Measurements from ENCODE around the gene EDN1.
"Not testable (repeated sequence)": the region's sequence is repeated elsewhere in the genome, so short reads cannot be mapped to it uniquely, and the experiment has no call there.

The EDN1 gene

DNA sequence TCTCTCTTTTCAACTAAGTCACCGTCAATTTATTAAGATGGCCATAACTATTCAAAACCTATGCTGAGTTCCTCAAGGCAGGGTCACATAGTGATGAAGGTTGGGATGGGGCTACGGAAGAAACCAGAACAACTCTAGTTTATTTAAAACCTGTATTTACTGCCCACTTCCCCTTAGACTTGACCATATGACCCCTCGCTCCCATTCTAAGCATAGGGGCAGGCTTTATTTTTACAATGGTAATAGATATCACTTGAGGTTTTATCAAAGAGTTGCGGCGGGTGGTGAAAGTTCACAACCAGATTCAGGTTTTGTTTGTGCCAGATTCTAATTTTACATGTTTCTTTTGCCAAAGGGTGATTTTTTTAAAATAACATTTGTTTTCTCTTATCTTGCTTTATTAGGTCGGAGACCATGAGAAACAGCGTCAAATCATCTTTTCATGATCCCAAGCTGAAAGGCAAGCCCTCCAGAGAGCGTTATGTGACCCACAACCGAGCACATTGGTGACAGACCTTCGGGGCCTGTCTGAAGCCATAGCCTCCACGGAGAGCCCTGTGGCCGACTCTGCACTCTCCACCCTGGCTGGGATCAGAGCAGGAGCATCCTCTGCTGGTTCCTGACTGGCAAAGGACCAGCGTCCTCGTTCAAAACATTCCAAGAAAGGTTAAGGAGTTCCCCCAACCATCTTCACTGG lies 5.5 kb downstream of the EDN1 start:
- no peak for DNase-seq

DNA sequence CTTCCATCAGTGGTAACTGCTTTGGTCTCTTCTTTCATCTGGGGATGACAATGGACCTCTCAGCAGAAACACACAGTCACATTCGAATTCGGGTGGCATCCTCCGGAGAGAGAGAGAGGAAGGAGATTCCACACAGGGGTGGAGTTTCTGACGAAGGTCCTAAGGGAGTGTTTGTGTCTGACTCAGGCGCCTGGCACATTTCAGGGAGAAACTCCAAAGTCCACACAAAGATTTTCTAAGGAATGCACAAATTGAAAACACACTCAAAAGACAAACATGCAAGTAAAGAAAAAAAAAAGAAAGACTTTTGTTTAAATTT lies 6.1 kb downstream of the EDN1 start:
- DNase-seq, result no peak

DNA sequence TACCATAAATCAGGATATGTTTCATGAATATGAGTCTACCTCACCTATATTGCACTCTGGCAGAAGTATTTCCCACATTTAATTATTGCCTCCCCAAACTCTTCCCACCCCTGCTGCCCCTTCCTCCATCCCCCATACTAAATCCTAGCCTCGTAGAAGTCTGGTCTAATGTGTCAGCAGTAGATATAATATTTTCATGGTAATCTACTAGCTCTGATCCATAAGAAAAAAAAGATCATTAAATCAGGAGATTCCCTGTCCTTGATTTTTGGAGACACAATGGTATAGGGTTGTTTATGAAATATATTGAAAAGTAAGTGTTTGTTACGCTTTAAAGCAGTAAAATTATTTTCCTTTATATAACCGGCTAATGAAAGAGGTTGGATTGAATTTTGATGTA lies 6.4 kb downstream of the EDN1 start:
- no peak for DNase-seq

DNA sequence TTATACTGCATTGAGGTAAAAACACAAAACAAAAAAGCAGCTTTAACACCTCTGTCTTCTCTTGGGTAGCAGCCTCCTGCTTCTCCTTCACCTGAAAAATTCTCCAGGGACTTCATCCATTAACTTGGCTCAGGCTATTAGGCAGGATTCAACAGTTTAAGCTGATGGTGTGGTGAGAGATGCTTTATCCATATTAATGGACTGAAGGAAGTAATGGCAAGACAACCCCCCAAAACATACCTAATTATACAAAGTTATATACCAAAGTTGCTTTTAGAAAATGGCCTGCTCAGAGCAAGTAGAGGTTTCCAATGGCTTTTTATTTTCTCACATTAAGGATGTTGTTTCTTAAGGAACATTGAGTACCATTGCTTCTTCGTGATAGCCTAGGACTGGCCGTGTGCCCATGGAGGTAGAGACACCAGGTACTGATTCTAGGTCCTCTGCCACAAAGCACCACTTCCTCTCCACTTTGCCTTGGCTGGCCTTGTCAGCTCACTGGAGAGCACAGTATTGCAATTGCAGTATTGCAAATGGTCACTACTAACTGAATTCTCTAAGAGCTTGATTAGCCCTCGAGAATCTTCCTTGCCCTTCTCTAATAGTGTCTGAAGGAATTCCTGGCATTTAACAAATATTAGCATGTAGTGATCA lies 7.3 kb downstream of the EDN1 start:
- no peak for DNase-seq

DNA sequence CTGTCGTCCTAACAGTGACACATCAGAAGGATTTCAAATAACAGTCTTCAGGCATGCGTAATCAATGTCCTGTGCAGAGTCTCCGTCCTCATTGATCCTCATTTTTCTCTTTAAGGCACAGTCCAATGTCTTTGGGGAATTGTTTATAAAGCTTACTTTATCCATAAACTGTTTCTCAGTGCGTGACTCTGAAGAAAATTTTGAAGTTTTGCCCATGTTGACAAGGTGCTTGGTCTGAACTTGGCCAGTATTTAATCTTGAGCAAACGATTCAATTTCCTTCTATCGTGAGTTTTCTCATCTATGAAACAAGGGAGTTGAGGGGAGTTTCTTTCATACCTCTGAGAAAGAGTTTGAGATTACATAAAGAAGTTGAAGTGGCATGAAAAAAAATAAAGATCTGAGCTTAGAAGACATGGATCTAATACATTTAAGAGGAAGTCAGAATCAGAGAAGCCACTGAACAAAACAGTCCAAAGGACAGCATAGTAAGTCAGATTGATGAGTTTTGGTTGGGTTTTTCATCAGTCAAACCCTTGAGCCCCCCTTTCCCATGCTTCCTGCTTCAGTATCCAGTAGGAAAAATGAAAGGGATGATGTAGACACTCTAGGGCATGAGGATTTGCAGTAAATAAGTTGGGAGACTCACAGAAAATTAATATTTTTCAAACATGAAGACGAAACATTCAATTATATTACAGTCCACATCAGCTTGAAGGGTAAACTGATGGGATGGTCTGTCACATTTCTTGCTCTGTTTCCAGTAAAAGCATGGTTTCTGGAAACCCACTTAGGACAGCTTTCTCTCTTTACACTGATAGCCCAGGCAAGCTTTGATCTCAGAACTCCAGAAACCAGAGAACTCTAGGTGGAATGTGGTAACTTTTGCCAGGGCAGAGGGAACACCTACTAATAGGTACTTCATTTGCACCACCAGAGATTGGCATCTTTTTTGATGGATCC lies 8.1 kb downstream of the EDN1 start:
- no peak for DNase-seq

DNA sequence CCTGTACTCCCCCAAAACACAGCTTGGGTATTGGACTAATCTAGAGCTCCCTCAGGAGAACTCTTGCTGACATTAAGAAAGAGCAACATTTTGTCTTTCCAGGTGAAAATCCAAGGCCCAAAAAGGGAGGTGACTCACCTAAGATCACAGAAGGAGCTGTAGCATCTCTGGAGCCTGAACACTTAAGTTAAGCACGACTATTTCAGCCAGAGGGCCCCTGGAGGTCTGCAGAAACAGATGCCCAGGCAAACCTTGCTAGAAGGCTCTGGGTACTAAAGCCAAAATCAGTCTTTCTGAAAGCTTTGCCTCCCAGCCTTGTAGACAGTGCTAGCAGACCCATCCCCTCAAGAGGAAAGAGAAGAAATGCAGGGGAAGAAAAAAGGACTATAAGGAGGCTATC lies 8.8 kb downstream of the EDN1 start:
- DNase-seq, result no peak

DNA sequence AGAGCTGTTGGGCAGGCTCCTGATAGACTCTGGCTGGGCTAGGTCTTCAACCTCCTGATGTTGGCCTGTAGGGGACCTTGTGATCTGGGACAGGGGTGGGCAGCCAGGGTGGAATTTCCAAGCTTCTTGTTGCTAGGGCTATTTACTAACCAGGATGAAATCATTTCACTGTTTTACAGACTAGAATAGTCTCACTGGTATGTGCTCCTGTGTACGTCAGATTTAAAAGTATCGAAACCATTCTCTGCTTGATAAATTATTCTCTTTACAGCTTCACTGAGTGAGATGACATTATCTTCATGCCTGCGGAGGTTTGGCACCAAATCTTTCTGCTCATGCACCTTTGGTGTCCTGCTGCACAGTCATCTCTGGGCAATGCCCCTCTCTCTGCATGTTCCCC lies 10.9 kb downstream of the EDN1 start:
- no peak for DNase-seq

- no peak for DNase-seq
Measured at GRCh38 chr6:12304487-12304886, 14.3 kb downstream of the EDN1 start.

DNA sequence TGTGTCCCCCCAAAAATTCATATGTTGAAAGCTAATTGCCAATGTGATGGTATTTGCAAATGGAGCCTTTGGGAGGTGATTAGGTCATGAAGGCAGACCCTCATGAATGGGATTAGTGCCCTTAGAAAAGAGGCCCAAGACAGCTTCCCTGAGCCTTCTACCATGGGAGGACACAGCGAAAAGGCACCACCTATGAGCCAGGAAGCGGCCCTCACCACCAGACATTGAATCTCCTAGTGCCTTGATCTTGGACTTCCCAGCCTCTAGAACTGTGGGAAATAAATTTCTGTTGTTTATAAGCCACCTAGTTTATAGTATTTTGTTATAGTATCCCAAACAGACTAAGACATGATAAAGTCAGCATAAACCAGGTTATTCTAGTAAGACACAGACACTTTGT lies 18.9 kb downstream of the EDN1 start:
- no peak for DNase-seq

DNA sequence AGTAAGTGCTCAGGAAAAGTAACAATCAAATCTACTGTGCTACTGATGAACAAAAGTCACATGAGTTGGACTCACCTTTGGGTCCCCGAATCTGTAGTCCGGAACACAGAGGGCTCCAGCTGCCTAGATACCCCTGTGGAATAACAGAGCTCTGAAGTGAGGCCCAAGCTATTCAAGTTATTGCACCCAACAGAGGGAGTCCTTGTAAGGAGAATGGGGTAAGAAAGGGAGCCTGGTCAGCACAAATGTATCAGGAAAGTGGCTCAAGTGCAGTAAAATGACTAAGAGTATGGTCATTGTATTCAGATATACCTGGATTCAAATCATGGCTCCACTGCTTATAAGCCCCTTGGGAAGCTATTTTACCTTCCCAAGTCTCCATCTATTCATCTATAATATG lies 20.9 kb downstream of the EDN1 start:
- DNase-seq, result no peak

DNA sequence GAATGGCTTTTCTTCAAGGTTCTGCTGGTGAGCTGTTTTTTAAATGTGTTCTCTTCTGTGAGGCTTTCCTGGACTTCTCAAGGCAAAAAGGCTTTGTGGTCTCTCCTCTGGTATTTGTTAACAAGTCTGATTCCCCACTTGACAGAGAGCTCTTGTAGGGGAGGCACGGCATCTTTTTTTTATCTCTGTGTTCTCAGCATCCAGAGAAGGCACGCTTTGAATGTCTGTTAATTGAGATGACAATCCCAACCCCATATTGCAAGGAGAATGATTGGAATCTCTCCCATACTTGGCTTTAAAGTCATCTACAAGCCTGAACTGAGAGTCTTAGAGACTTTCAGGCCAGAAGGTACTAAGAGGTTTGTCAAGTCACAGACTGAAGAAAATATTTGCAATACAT lies 22.6 kb downstream of the EDN1 start:
- no peak for DNase-seq

GRCh38 chr6:12313306-12313991 lies 23.3 kb downstream of the EDN1 start:
- no peak for DNase-seq

DNA sequence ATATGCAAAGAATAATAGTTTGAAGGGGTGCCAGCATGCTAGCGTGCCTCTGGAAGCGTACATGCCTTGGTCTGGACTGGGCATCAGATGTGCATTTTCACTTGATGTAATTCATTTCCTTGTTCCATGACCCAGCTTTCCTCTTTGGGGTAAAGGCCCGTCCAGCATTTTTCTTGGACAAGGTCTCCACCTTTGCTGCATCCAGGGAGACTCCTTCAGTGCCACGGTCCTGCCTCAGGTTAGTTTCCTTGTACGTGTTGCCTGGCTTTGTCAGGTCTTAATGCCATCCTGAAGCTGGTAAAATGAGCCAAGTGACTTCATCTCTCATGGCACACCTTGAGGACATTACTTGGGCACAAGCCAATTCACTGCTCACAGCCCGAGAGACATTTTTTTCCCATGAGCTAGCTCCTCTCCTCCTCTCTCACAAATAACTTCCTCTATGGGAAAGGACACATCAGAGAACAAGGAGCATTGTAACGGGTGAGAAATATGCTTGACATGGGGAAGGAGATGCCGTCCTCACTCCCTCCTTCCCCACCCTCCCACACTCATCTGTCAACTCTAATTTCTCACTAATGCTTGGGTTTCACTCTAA lies 23.9 kb downstream of the EDN1 start:
- no peak for DNase-seq

GRCh38 chr6:12314751-12315150 lies 24.6 kb downstream of the EDN1 start:
- DNase-seq, result no peak

DNA sequence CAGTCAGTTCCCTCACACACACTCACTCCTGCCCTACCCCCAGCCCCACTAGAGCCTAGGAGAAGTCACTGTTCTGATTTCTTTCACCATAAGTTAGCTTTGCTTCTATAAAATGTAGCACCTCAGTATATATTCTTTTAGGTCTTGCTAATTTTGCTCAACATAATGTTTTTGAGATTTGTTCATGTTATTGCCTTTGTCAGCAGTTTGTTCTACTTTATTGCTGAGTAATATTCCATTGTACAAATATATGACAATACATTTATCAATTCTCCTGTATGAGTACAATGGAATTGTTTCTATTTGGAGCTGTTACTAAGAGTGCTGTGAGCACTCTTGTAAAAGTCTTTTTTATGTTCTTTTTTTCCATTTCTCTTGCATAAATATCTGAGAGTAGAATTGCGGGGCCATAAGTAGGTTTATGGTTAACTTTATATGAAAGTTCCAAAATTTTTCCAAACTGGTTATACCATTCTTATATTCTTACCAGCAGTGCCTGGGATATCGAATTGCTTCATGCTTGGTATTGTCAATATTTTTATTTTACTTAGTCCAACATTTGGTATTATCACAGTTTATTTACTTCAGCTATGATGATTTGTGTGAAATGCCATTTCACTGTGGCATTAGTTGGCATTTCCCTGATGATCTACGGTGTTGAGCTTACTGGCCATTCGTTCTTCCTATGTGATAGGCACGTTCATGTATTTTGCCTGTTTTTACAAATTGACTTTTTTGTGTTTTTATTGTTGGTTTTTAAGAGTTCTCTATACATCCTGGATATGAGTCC lies 25.3 kb downstream of the EDN1 start:
- DNase-seq, result no peak

DNA sequence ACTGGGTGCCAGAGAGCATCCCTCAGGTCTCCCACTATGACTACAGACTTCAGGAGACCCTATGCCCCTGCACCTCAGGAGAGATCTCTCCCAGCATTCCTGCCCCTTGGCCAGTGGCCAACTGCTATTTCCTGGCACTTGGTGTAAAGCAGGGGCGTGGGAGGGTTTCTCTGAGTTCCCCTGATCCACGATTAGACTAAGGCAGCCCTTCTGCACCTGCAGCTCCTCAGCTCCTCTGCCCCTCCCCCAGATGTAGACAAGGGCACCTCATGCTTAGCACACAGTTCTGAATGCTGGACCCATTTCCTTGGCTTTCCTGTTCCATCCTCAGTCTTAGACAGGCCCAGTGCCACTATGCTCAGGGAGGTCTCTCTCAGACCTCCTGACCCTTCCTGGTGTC lies 28.6 kb downstream of the EDN1 start:
- DNase-seq, result no peak

GRCh38 chr6:12320074-12320473 lies 29.9 kb downstream of the EDN1 start:
- not testable (repeated sequence) for DNase-seq

DNA sequence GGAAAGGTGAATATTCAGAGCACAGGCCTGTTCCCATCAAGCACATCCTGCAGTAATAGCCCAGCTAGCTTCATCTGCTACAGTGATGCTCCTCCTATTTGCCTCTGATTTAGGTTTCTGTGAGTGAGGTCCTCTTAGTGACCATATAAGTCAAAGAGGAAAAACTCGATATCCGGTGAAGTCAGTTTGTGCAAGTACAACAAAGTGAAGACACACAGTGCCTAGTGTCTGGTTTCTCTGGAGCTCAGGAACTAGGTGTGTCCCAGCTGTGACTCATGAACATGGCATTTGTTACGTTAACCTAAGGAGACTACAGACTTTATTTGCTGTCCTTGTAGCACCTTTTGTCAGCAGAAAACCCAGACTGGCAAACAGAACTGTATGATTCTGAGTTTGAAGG lies 33.9 kb downstream of the EDN1 start:
- DNase-seq, result no peak

GRCh38 chr6:12324748-12325147 lies 34.6 kb downstream of the EDN1 start:
- DNase-seq, result no peak

GRCh38 chr6:12325872-12326271 lies 35.7 kb downstream of the EDN1 start:
- DNase-seq, result no peak

- DNase-seq, result no peak
Measured at GRCh38 chr6:12327391-12327790, 37.2 kb downstream of the EDN1 start.

- DNase-seq, result no peak
Measured at GRCh38 chr6:12327988-12328387, 37.8 kb downstream of the EDN1 start.

All from NCI-H1092 treated with DMSO at 0.1 percent for 48 hours (cell line).